Endothelial cell of umbilical vein (primary cell): ENCODE measurements around the gene PCED1B. TPM values are rescaled to one million over a fixed set of nuclear protein-coding genes. Genes with fewer than 3 reads are reported as not detected.

ENCODE experiments used
- BruUV-seq: library from RNA; stranded (reverse); fragments of 400-500 nt; replicated peaks from 2 replicates; lab custom pipeline; 2021; lab: Mats Ljungman, UMichigan
- CTCF ChIA-PET: fragments of 300-600, 350-600 bp; sonication (Branson Sonifier 250); formaldehyde crosslinking; loops from one replicate; lab custom pipeline; 2021; ENCODE audit warnings: antibody characterized with exemption, inconsistent platforms; lab: Charles Lee
- POLR2A ChIA-PET: fragments of 300-600, 350-600 bp; sonication (Branson Sonifier 250); formaldehyde crosslinking; loops from one replicate; lab custom pipeline; 2021; ENCODE audit warnings: antibody characterized with exemption, inconsistent platforms; lab: Charles Lee
- DNase-seq: peaks from one replicate; pipeline ENCODE4 v3.0.0-alpha.2; 2011; ENCODE audit warnings: low read depth, low spot score
- FAIRE-seq: peaks from 2 replicates; lab custom pipeline; 2011; peaks lifted over from hg19 to GRCh38; lab: Jason Lieb, UNC
- H2AFZ ChIP-seq: 2 replicates; pipeline ENCODE4 v1.6.0; 2012; ENCODE audit warnings: low read depth, low read length, control low read depth, inconsistent platforms
- H3K27ac ChIP-seq: 2 replicates; pipeline ENCODE4 v1.5.1; 2011; ENCODE audit warnings: low read depth, mild to moderate bottlenecking, control low read depth, low read length, moderate library complexity; ENCODE audit not compliant: insufficient read depth
- H3K27me3 ChIP-seq, 2 experiments: 2 replicates each; pipeline versions ENCODE4 v1.6.0 to v1.6.1; 2011; ENCODE audit warnings: low read length in 2 of 2, mixed read lengths in 1 of 2; ENCODE audit not compliant: control insufficient read depth in 2 of 2, insufficient read depth in 2 of 2
- H3K36me3 ChIP-seq, 2 experiments: 2 replicates in 1 of 2; 3 replicates in 1 of 2; pipeline ENCODE4 v1.5.1; 2011; ENCODE audit warnings: low read length in 2 of 2, mild to moderate bottlenecking in 1 of 2, moderate library complexity in 1 of 2; ENCODE audit not compliant: control insufficient read depth in 2 of 2, insufficient read depth in 2 of 2; ENCODE audit errors: extremely low read depth in 1 of 2
- H3K4me1 ChIP-seq: 3 replicates; pipeline ENCODE4 v1.5.1; 2011; ENCODE audit warnings: mild to moderate bottlenecking, low read length; ENCODE audit not compliant: control insufficient read depth, insufficient read depth; ENCODE audit errors: extremely low read depth
- H3K4me2 ChIP-seq: 2 replicates; pipeline ENCODE4 v1.6.1; 2011; ENCODE audit warnings: low read length, control low read depth, mixed read lengths; ENCODE audit not compliant: insufficient read depth
- H3K4me3 ChIP-seq, 3 experiments: fragments of 200-600 bp in 1 of 3; sonication (generic), shearing (Covaris generic) in 1 of 3; replicated peaks in 1 of 3; 2 replicates each; pipeline ENCODE4 v1.5.1; 2011 to 2016; ENCODE audit warnings: control low read depth in 3 of 3, low read length in 3 of 3, mild to moderate bottlenecking in 2 of 3, inconsistent platforms in 1 of 3, low read depth in 1 of 3, moderate library complexity in 1 of 3; ENCODE audit not compliant: insufficient read depth in 1 of 3
- H3K79me2 ChIP-seq: 2 replicates; pipeline ENCODE4 v1.6.0; 2012; ENCODE audit warnings: low read length, inconsistent platforms; ENCODE audit not compliant: control insufficient read depth, insufficient read depth
- H3K9ac ChIP-seq: replicated peaks from 2 replicates; pipeline ENCODE3; 2011; ENCODE audit warnings: low read length, control low read depth; ENCODE audit not compliant: insufficient read depth; ENCODE audit errors: extremely low read depth
- H3K9me1 ChIP-seq: replicated peaks from 3 replicates; pipeline ENCODE4 v1.6.0; 2011; ENCODE audit warnings: mild to moderate bottlenecking, low read length; ENCODE audit not compliant: control insufficient read depth, insufficient read depth; ENCODE audit errors: extremely low read depth
- H3K9me3 ChIP-seq: replicated peaks from 2 replicates; pipeline ENCODE4 v1.5.1; 2012; ENCODE audit warnings: low read length, inconsistent platforms; ENCODE audit not compliant: control insufficient read depth, insufficient read depth
- H4K20me1 ChIP-seq: replicated peaks from 2 replicates; pipeline ENCODE3; 2011; ENCODE audit warnings: mild to moderate bottlenecking, low read length; ENCODE audit not compliant: control insufficient read depth, insufficient read depth; ENCODE audit errors: extremely low read depth
- EZH2 ChIP-seq: IDR thresholded peaks from 2 replicates; pipeline ENCODE4 v1.6.1; 2012; ENCODE audit warnings: borderline replicate concordance, low read depth, mild to moderate bottlenecking, moderate library complexity, low read length, inconsistent platforms; ENCODE audit not compliant: severe bottlenecking
- FOS ChIP-seq: IDR thresholded peaks from 2 replicates; pipeline ENCODE4 v1.6.1; 2011; ENCODE audit warnings: mild to moderate bottlenecking, low read length, moderate library complexity, borderline replicate concordance; ENCODE audit not compliant: insufficient read depth
- GATA2 ChIP-seq: IDR thresholded peaks from 2 replicates; pipeline ENCODE4 v1.7.0; 2011; ENCODE audit warnings: low read depth, mild to moderate bottlenecking, moderate library complexity, mixed read lengths, low read length; ENCODE audit not compliant: insufficient read length, insufficient read depth
- JUN ChIP-seq: IDR thresholded peaks from 2 replicates; pipeline ENCODE4 v1.6.1; 2011; ENCODE audit warnings: borderline replicate concordance, low read depth; ENCODE audit not compliant: insufficient read length, insufficient read depth
- MYC ChIP-seq: IDR thresholded peaks from one replicate; pipeline ENCODE4 v1.6.1; 2011; ENCODE audit warnings: mild to moderate bottlenecking, low read depth, low read length
- POLR2A ChIP-seq: IDR thresholded peaks from 2 replicates; pipeline ENCODE4 v1.6.1; 2012; ENCODE audit warnings: low read depth, mild to moderate bottlenecking, control low read depth, low read length
- POLR2AphosphoS5 ChIP-seq: IDR thresholded peaks from 2 replicates; pipeline ENCODE4 v1.6.1; 2012; ENCODE audit warnings: low read depth, mild to moderate bottlenecking, control low read depth, low read length, moderate library complexity; ENCODE audit not compliant: insufficient read depth
- dilution Hi-C: fragments of 300-500 bp; cut with MboI; formaldehyde crosslinking; loops from one replicate; pipeline ENCODE4 v1.15.0; 2019; ENCODE audit warnings: low sequenced_read_pairs; ENCODE audit not compliant: extremely low pct_ligation_motif_present
- intact Hi-C: fragments of 100-400 bp; cut with micrococcal nuclease; formaldehyde crosslinking; loops from one replicate; pipeline ENCODE4 v1.10.0; 2022
- polyA plus RNA-seq, 4 experiments: library from polyadenylated mRNA; depleted of rRNA in 3 of 4; stranded (reverse) in 3 of 4; unstranded in 1 of 4; fragments of >200 nt; gene quantifications; 2 replicates each; pipeline versions ENCODE4 v1.2.1 to v1.2.3, GENCODE V29; 2011 to 2012; ENCODE audit warnings: missing spikeins in 1 of 4
- total RNA-seq: library from RNA; stranded (reverse); gene quantifications from 2 replicates; pipeline ENCODE4 v1.2.3, GENCODE V29; 2021
- TF ChIP-seq, protein P1 (sequence below), 2 donors: IDR thresholded peaks; 1 replicate in 1 of 2; 2 replicates in 1 of 2; pipeline ENCODE4 v1.5.1; 2011; ENCODE audit warnings: low read length in 2 of 2, mild to moderate bottlenecking in 2 of 2, moderate library complexity in 2 of 2, control low read depth in 1 of 2, inconsistent platforms in 1 of 2, low read depth in 1 of 2; ENCODE audit not compliant: insufficient read depth in 1 of 2; ENCODE audit errors: extremely low read depth in 1 of 2
- TF ChIP-seq, protein P2 (sequence below): IDR thresholded peaks from 2 replicates; pipeline ENCODE4 v1.6.1; 2011; ENCODE audit not compliant: insufficient read depth, insufficient read length

PCED1B gene
- total and polyA plus RNA-seq, 2 donors (not counting 3 experiments of a cell fraction or from before 2014, with no cell fraction given), result 1.7 to 2.6 TPM

DNA sequence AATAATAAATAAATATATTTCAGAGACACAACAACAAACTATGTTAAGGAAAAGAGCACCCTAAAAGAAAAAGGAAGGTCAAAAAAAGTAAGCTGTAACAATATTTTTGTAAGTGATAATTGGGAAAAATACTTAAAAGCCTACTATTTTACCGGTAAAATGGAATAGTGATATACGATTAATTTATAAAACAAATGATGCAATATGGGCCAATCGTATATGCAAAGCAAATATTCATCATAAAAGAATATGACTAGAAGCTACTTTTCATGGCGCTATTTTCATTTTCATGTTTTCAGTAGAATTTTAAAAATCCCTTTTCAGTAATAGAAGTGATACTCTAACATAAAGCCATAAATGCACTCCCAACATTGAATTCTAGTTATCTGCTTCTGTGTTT is 131.4 kb downstream of the PCED1B start:
- intact Hi-C loops (no loop called here), dilution Hi-C loops (no loop called here)
- no peaks in the 10 kb centered on the region for H3K9me3 ChIP-seq
- CTCF ChIA-PET, result interaction anchor here (1.4 kb wide), 1 partner anchor 187 kb away, joined by 4 read pairs; no protein-coding TSS in a partner anchor
- no peak overlapping the region for H3K4me2 ChIP-seq
- POLR2A ChIA-PET, result no interaction called here
- H2AFZ ChIP-seq, result no peak overlapping the region
- H3K4me3 ChIP-seq, result no peak overlapping the region
- H3K27ac ChIP-seq, result no peak overlapping the region
- DNase-seq, result no peak
- no peaks in the 10 kb centered on the region for H3K36me3 ChIP-seq
- TF ChIP-seq FOS (no peak), MYC (no peak), POLR2A (no peak)
- TF ChIP-seq, protein P1, sequence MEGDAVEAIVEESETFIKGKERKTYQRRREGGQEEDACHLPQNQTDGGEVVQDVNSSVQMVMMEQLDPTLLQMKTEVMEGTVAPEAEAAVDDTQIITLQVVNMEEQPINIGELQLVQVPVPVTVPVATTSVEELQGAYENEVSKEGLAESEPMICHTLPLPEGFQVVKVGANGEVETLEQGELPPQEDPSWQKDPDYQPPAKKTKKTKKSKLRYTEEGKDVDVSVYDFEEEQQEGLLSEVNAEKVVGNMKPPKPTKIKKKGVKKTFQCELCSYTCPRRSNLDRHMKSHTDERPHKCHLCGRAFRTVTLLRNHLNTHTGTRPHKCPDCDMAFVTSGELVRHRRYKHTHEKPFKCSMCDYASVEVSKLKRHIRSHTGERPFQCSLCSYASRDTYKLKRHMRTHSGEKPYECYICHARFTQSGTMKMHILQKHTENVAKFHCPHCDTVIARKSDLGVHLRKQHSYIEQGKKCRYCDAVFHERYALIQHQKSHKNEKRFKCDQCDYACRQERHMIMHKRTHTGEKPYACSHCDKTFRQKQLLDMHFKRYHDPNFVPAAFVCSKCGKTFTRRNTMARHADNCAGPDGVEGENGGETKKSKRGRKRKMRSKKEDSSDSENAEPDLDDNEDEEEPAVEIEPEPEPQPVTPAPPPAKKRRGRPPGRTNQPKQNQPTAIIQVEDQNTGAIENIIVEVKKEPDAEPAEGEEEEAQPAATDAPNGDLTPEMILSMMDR (IDR thresholded peaks at IDR 0.05; ENCODE audit: extremely low read depth in 1 of 2, insufficient read depth in 1 of 2, low read depth in 1 of 2, low read length in 2 of 2), result no peak
- no peaks in the 10 kb centered on the region for H3K27me3 ChIP-seq
- H3K4me1 ChIP-seq, result peaks cover 11% of the 10 kb centered on the region
- H3K9ac ChIP-seq, result no peak overlapping the region
- no peaks in the 10 kb centered on the region for H4K20me1 ChIP-seq
- no TSS peak for BruUV-seq
- FAIRE-seq, result no peak
- no peaks in the 10 kb centered on the region for H3K9me1 ChIP-seq
- no peaks in the 10 kb centered on the region for H3K79me2 ChIP-seq

DNA sequence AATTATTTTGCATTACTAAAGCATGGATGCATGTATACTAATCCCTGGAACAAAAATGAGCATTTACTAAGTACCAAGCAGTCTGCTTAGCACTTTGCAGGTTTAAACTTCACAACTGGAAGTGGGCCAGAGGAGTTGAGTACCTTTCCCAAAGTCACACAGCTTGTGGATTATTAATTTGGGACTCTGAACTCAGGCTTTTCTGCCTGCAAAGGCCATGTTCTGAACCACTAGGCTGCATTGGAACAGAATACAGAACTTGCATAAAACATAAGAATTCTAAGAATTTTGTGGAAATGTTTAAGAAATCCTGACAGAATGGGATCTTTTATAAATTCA is 133.2 kb downstream of the PCED1B start:
- peak; percentile 8 for FAIRE-seq
- H4K20me1 ChIP-seq, result no peaks in the 10 kb centered on the region
- dilution Hi-C loops, result no loop called here

More for the DNA sequence above, 133.2 kb downstream of the PCED1B start:
- H3K79me2 ChIP-seq, result no peaks in the 10 kb centered on the region
- ChIA-PET POLR2A (no interaction called here), CTCF (interaction anchor here (1.6 kb wide), 1 partner anchor 185 kb away, joined by 4 read pairs; no protein-coding TSS in a partner anchor)
- H3K4me3 ChIP-seq, result no peak overlapping the region
- H3K4me1 ChIP-seq, result peaks cover 4% of the 10 kb centered on the region
- TF ChIP-seq MYC (no peak), FOS (no peak), POLR2A (no peak), JUN (no peak), GATA2 (no peak), EZH2 (no peak), POLR2AphosphoS5 (no peak)
- TF ChIP-seq, protein P1 (IDR thresholded peaks at IDR 0.05; ENCODE audit: extremely low read depth in 1 of 2, insufficient read depth in 1 of 2, low read depth in 1 of 2, low read length in 2 of 2), result no peak
- TF ChIP-seq, protein P2, sequence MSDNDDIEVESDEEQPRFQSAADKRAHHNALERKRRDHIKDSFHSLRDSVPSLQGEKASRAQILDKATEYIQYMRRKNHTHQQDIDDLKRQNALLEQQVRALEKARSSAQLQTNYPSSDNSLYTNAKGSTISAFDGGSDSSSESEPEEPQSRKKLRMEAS, result no peak
- BruUV-seq, result no TSS peak
- no peak overlapping the region for H3K9ac ChIP-seq
- H3K27me3 ChIP-seq, result no peaks in the 10 kb centered on the region
- intact Hi-C loops, result no loop called here
- H3K9me3 ChIP-seq, result no peaks in the 10 kb centered on the region
- no peak for DNase-seq
- H2AFZ ChIP-seq, result no peak overlapping the region
- H3K4me2 ChIP-seq, result no peak overlapping the region
- H3K27ac ChIP-seq, result no peak overlapping the region
- no peaks in the 10 kb centered on the region for H3K36me3 ChIP-seq
- H3K9me1 ChIP-seq, result no peaks in the 10 kb centered on the region
